Measurements from ENCODE around the gene IRX6. TPM values are rescaled to one million over a fixed set of nuclear protein-coding genes. Genes with fewer than 3 reads are reported as not detected.
A peak's percentile ranks its signal among the peaks of the same experiment; 100 is the strongest.

Gene IRX6
- total RNA-seq, 1 donor from 2014 or later = not detected

DNA sequence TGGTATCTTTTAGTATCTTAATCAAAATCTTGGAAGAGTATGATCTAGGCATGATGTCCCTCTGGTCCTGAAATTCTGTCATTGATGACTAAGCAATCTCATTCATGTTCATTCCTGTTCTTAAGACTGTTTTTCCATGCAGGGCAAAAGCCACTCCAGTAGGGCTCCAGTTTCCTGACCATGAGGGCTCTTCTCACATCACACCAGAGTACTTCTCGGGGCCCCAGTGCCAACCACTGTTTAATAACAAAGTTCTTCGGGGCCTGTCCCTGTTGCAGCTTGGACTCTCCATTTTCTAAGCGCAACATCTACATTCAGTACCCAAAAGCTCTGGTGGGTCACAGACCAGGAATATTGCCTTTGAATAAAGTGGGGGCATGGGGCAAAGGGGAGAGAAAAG, 52.0 kb downstream of the IRX6 start:
- H3K9me3 ChIP-seq (ENCODE audit: control insufficient read depth in 3 of 3, low read length in 3 of 3) = no peaks in the 10 kb centered on the region
- no peak overlapping the region for H3K9ac ChIP-seq (ENCODE audit: low read depth in 1 of 3, low read length in 3 of 3)

DNA sequence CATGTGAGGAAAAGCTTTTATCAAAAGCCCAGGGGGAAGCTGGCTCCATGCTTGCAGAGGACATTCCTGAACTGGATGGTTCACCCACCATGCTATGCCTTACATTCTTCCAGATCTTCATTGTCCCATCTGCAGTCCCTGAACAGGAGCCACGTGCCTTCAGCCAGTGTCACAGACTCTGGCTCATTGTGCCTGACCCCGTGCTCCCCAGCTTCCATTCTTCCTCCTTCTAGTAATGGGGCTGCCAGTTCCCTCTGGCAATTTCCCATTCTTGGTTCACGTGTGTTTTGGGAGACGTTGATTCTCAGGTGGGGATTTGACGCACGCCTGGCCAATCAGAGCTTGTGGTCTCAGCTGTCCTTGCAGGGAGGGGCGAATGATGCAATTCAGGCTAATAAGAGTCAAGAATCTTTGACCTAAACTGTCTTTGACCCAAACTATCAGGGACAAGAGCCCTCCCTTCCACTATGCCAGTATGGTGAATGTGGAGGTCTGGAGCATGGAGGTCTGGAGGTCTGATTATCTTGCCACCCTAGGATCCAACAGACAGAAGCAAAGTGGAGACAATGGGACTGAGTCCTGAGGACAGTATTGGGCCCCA, 52.7 kb downstream of the IRX6 start:
- Histone ChIP-seq H3K36me3 (ENCODE audit: control insufficient read depth in 3 of 3, insufficient read depth in 3 of 3, low read length in 3 of 3) (no peaks in the 10 kb centered on the region), H3K4me1 (ENCODE audit: control insufficient read depth in 3 of 3, insufficient read depth in 3 of 3, low read length in 3 of 3) (peaks cover 2 to 13% (median 10%) of the 10 kb centered on the region in 3 donors), H3K9me3 (ENCODE audit: control insufficient read depth in 3 of 3, low read length in 3 of 3) (no peaks in the 10 kb centered on the region), H3K4me3 (ENCODE audit: low read length in 3 of 3) (no peak overlapping the region), H3K27me3 (ENCODE audit: control insufficient read depth in 3 of 3, insufficient read depth in 3 of 3, low read length in 3 of 3) (no peaks in the 10 kb centered on the region), H3K27ac (ENCODE audit: low read depth, low read length) (no peak overlapping the region), H3K9ac (ENCODE audit: low read depth in 1 of 3, low read length in 3 of 3) (no peak overlapping the region)

More for the DNA sequence above, 52.0 kb downstream of the IRX6 start:
- no peak overlapping the region for H3K4me3 ChIP-seq (ENCODE audit: low read length in 3 of 3)
- H3K27ac ChIP-seq (ENCODE audit: low read depth, low read length) = no peak overlapping the region
- H3K4me1 ChIP-seq (ENCODE audit: control insufficient read depth in 3 of 3, insufficient read depth in 3 of 3, low read length in 3 of 3) = peaks cover 2 to 13% (median 12%) of the 10 kb centered on the region in 3 donors
- no peaks in the 10 kb centered on the region for H3K36me3 ChIP-seq (ENCODE audit: control insufficient read depth in 3 of 3, insufficient read depth in 3 of 3, low read length in 3 of 3)
- no peaks in the 10 kb centered on the region for H3K27me3 ChIP-seq (ENCODE audit: control insufficient read depth in 3 of 3, insufficient read depth in 3 of 3, low read length in 3 of 3)

DNA sequence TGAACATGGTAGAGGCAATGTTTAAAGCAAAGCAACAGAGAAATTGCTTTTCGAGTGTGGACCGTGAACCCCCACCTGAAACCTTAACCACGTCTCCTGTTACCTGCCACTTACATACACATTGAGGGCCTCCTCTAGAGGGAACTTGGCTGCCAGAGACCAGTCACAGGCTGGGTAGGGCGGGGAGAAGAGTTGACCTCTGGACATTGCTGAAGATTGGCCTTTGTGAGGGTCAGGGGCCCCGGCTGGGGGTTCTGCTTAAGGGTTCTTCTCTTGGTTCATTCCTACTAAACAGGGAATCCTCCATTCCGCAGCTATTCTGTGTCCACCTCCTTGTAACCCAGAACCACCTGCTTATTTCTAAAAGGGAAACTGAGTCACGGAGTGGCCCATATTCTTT, 53.8 kb downstream of the IRX6 start:
- no peak overlapping the region for H3K27ac ChIP-seq (ENCODE audit: low read depth, low read length)
- H3K4me1 ChIP-seq (ENCODE audit: control insufficient read depth in 3 of 3, insufficient read depth in 3 of 3, low read length in 3 of 3) = peaks cover 2 to 13% (median 8%) of the 10 kb centered on the region in 3 donors
- no peak overlapping the region for H3K9ac ChIP-seq (ENCODE audit: low read depth in 1 of 3, low read length in 3 of 3)
- no peak overlapping the region for H3K4me3 ChIP-seq (ENCODE audit: low read length in 3 of 3)
- H3K36me3 ChIP-seq (ENCODE audit: control insufficient read depth in 3 of 3, insufficient read depth in 3 of 3, low read length in 3 of 3) = no peaks in the 10 kb centered on the region
- no peaks in the 10 kb centered on the region for H3K9me3 ChIP-seq (ENCODE audit: control insufficient read depth in 3 of 3, low read length in 3 of 3)
- H3K27me3 ChIP-seq (ENCODE audit: control insufficient read depth in 3 of 3, insufficient read depth in 3 of 3, low read length in 3 of 3) = no peaks in the 10 kb centered on the region

DNA sequence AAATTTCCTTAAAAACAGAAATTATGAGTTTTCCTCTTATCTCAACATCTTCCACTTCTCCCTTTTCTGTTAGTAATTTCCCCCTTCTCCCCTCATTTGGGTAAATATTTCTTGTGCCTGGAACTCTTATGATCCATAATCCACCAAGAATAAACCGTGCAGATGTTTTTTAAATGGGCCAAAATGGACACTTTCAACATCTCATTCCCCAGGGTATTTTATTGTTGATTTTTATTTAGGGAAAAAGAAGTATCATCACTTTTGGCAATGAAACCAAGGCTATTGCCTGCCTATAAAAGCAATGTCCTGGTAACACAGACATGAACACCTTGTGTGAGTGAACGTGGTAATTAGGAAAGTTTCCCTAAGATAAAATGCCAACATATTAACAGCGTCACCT, 54.6 kb downstream of the IRX6 start:
- peaks cover 2 to 8% (median 5%) of the 10 kb centered on the region in 3 donors for H3K4me1 ChIP-seq (ENCODE audit: control insufficient read depth in 3 of 3, insufficient read depth in 3 of 3, low read length in 3 of 3)
- H3K9ac ChIP-seq (ENCODE audit: low read depth in 1 of 3, low read length in 3 of 3) = no peak overlapping the region
- H3K27ac ChIP-seq (ENCODE audit: low read depth, low read length) = no peak overlapping the region
- H3K27me3 ChIP-seq (ENCODE audit: control insufficient read depth in 3 of 3, insufficient read depth in 3 of 3, low read length in 3 of 3) = no peaks in the 10 kb centered on the region
- no peaks in the 10 kb centered on the region for H3K9me3 ChIP-seq (ENCODE audit: control insufficient read depth in 3 of 3, low read length in 3 of 3)
- H3K4me3 ChIP-seq (ENCODE audit: low read length in 3 of 3) = no peak overlapping the region
- no peaks in the 10 kb centered on the region for H3K36me3 ChIP-seq (ENCODE audit: control insufficient read depth in 3 of 3, insufficient read depth in 3 of 3, low read length in 3 of 3)

DNA sequence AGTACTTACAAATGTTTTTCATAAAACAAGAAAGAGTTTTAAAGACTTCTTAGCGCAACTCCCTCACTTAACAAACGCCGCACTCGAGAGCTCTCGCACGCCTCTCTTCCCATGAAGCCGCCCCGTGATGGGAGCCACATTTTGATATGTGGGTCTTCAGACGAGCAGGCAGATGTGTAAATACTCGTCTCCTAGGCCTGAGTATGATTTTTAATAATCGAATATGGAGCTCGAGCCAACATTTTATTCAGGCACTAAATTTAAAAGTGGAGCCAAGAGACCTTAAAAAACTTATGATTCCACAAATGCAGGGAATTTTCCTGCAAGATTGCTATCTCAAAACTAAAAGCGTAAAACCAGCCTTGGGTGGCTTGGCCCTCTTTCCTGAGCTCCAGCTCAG, 55.4 kb downstream of the IRX6 start:
- Histone ChIP-seq H3K9ac (ENCODE audit: low read depth in 1 of 3, low read length in 3 of 3) (peak overlapping the region in 1 of 3 donors; percentile 27), H3K36me3 (ENCODE audit: control insufficient read depth in 3 of 3, insufficient read depth in 3 of 3, low read length in 3 of 3) (no peaks in the 10 kb centered on the region), H3K9me3 (ENCODE audit: control insufficient read depth in 3 of 3, low read length in 3 of 3) (no peaks in the 10 kb centered on the region), H3K27ac (ENCODE audit: low read depth, low read length) (peak overlapping the region; percentile 80), H3K27me3 (ENCODE audit: control insufficient read depth in 3 of 3, insufficient read depth in 3 of 3, low read length in 3 of 3) (no peaks in the 10 kb centered on the region), H3K4me1 (ENCODE audit: control insufficient read depth in 3 of 3, insufficient read depth in 3 of 3, low read length in 3 of 3) (peaks cover 2 to 8% (median 8%) of the 10 kb centered on the region in 3 donors), H3K4me3 (ENCODE audit: low read length in 3 of 3) (no peak overlapping the region)

DNA sequence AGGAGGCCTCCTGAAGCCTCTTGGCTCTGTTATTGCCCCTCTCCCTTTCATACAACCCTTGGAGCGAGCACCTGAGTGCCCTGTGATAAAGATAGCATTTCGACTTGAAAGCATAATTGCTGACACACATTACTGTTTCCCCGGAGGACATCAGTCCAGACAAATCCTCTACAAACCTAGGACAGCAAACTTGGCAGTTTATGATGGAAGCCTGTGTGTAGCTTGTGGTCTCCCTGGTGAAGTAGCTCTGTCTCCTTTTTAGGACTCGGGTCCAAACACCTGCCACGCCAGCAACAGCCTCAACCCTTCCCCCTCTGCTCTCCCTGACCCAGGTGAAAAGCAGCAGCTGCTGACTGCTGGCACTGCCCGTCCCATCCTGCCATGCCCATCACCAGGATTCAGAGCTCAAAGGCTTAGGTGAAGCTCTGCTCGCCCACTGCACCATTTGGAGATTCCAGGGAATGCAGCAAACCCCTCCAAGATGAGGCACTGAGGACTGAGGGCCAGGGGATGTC, 55.9 kb downstream of the IRX6 start:
- Histone ChIP-seq H3K4me3 (ENCODE audit: low read length in 3 of 3) (no peak overlapping the region), H3K9me3 (ENCODE audit: control insufficient read depth in 3 of 3, low read length in 3 of 3) (no peaks in the 10 kb centered on the region), H3K9ac (ENCODE audit: low read depth in 1 of 3, low read length in 3 of 3) (peak overlapping the region in 2 of 3 donors; percentile 3 to 27), H3K27me3 (ENCODE audit: control insufficient read depth in 3 of 3, insufficient read depth in 3 of 3, low read length in 3 of 3) (no peaks in the 10 kb centered on the region), H3K4me1 (ENCODE audit: control insufficient read depth in 3 of 3, insufficient read depth in 3 of 3, low read length in 3 of 3) (peaks cover 2 to 10% (median 8%) of the 10 kb centered on the region in 3 donors), H3K36me3 (ENCODE audit: control insufficient read depth in 3 of 3, insufficient read depth in 3 of 3, low read length in 3 of 3) (no peaks in the 10 kb centered on the region), H3K27ac (ENCODE audit: low read depth, low read length) (peak overlapping the region; percentile 80)

Small RNA genes lying within 50 kb of the gene (small RNA-seq; reads per million reads assigned to genes)
- not detected for gene RN7SL841P

Other genes starting within 250 kb of the IRX6 start
- 194 TPM for gene MMP2, start 155.0 kb downstream of the IRX6 start, total RNA-seq
- gene LPCAT2, start 184.9 kb downstream of the IRX6 start, total RNA-seq = 24.5 TPM
- gene CAPNS2, start 242.5 kb downstream of the IRX6 start, total RNA-seq = not detected

Data from skeletal muscle tissue (tissue), 5 donors.